NCI-H2227 treated with DMSO at 0.1 percent for 48 hours (cell line): ENCODE data around the gene ZNF420.
A peak's percentile ranks its signal among the peaks of the same experiment; 100 is the strongest.
"Not testable (repeated sequence)": the region's sequence is repeated elsewhere in the genome, so short reads cannot be mapped to it uniquely, and the experiment has no call there.

Experiments
- DNase-seq: peaks from one replicate; lab custom pipeline; 2025; lab: John Stamatoyannopoulos, UW

ZNF420 gene

GRCh38 chr19:37077934-37078716 lies at the start of gene ZNF420:
Gene ZNF420, plus strand, starts transcription at chr19:37078433. Its CDS starts 10,686 bp downstream, at chr19:37089119.
- peak; percentile 84 for DNase-seq

- no peak for DNase-seq
Measured at GRCh38 chr19:37045140-37045539, 33.1 kb upstream of the ZNF420 start.

GRCh38 chr19:37055330-37055729 lies 22.9 kb upstream of the ZNF420 start:
- DNase-seq: no peak

GRCh38 chr19:37056776-37057175 lies 21.5 kb upstream of the ZNF420 start:
- DNase-seq: no peak

- no peak for DNase-seq
Measured at GRCh38 chr19:37059142-37059541, 19.1 kb upstream of the ZNF420 start.

- DNase-seq: not testable (repeated sequence)
Measured at GRCh38 chr19:37064886-37065285, 13.3 kb upstream of the ZNF420 start.

GRCh38 chr19:37074111-37074510 lies 4.1 kb upstream of the ZNF420 start:
- DNase-seq: no peak

DNA sequence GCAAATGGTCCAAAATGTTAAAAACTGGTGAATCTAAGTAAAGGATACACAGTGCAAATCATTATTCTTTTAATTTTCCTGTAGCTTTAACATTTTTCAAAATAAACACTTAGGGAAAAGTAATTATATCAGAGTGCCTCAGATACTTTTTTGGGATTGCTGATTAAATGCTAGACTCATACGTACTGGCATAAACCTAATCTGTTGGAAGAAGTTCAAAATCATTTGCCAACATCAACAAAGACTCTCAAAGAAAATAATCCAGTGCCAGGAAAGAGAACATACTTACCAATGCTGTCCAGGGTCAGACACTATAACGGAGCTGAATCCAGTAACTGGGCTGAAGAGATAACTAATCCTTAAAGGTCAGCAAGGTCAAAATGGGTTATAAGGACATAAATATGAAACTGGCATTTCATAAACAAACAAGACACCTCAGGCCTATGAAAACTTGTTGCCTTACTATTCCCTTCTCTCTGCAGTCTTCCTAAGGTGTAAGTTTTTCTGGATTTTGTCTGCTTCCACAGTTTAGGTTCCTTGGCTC lies 3.3 kb upstream of the ZNF420 start:
- DNase-seq: no peak

DNA sequence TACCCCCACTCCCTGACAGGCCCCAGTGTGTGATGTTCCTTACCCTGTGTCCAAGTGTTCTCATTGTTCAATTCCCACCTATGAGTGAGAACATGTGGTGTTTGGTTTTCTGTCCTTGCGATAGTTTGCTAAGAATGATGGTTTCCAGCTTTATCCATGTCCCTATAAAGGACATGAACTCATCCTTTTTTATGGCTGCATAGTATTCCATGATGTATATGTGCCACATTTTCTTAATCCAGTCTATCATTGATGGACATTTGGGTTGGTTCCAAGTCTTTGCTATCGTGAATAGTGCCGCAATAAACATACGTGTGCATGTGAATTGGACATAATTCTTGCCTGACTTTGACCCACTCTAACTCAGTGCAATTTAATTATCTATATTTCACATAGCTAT lies 1.7 kb upstream of the ZNF420 start:
- not testable (repeated sequence) for DNase-seq

GRCh38 chr19:37077501-37077933 lies 716 bp upstream of the ZNF420 start:
- DNase-seq: no peak

GRCh38 chr19:37078717-37079032 lies 442 bp downstream of the ZNF420 start:
- DNase-seq: no peak

DNA sequence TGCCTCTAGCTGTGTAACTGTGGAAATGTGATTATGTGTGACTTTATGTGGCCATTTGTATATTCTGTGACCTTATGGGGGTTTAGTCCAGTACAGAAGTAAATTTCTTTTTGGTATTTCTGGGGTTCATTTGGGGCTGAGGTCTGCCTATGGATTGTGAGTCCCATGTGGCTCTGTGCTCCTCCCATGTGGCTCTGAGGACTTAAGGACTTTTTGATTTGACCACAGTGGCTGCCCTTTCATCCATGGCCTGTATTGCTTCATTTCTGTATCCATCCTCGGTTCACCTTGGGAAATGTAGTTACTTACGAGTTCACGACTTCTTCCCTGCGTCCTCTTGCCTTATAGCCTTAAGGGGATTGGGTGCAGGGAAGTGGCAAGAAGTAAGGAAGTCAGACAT lies 1.0 kb downstream of the ZNF420 start:
- DNase-seq: no peak

GRCh38 chr19:37082307-37082706 lies 4.1 kb downstream of the ZNF420 start:
- no peak for DNase-seq

GRCh38 chr19:37087110-37087509 lies 8.9 kb downstream of the ZNF420 start:
- DNase-seq: no peak

DNA sequence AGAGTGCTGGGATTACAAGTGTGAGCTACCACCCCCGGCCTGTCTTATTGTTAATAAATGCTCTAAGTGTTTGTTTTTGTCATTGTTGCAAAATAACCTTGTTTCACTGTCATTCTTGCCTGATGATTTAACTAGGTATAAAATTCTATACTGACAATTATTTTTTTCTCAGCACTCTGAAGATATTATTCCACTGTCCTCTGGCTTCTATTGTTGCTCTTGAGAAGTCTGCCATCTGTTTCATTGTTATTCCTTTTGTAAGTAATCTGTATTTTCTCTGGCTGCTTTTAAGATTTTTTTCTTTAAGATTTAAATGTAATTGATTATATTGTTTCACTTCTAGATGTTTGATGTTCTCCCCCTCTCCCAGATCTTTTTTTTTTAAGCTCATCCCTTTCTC lies 17.6 kb downstream of the ZNF420 start:
- no peak for DNase-seq

DNA sequence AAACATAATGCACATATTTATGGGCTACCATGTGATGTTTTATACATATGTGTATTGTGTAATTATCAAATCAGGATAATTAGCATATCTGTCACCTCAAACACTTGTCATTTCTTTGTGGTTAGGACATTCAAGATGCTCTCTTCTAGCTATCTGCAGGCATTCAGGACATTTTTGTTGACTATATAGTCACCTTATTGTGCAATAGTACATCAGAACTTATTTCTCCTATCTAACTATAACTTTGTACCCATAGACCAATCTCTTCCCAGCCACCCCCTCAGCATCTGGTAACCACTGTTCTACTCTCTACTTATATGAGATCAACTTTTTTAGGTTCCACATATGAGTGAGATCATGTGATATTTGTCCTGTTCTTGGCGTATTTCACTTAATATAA lies 20.3 kb downstream of the ZNF420 start:
- DNase-seq: no peak

GRCh38 chr19:37104135-37104534 lies 25.9 kb downstream of the ZNF420 start:
- DNase-seq: not testable (repeated sequence)

DNA sequence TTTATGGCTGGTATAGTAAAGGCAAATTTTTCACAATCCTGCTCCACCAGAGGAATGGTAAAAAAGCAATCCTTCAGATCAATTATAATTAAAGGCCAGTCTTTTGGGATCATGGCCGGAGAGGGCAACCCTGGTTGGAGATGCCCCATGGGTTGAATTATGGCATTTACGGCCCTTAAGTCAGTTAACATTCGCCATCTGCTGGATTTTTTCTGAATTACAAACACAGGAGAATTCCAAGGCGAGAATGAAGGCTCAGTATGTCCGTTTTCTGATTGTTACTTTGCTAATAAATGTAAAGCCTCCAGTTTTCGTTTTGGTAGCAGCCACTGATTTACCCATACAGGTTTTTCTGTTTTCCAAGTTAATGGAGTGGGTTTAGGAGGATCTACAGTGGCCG lies 33.5 kb downstream of the ZNF420 start:
- not testable (repeated sequence) for DNase-seq

- DNase-seq: no peak
Measured at GRCh38 chr19:37114001-37114400, 35.8 kb downstream of the ZNF420 start.

DNA sequence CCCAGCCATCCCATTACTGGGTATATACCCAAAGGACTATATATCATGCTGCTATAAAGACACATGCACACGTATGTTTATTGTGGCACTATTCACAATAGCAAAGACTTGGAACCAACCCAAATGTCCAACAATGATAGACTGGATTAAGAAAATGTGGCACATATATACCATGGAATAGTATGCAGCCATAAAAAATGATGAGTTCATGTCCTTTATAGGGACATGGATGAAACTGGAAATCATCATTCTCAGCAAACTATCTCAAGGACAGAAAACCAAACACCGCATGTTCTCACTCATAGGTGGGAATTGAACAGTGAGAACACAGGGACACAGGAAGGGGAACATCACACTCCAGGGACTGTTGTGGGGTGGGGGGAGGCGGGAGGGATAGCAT lies 43.9 kb downstream of the ZNF420 start:
- DNase-seq: not testable (repeated sequence)

DNA sequence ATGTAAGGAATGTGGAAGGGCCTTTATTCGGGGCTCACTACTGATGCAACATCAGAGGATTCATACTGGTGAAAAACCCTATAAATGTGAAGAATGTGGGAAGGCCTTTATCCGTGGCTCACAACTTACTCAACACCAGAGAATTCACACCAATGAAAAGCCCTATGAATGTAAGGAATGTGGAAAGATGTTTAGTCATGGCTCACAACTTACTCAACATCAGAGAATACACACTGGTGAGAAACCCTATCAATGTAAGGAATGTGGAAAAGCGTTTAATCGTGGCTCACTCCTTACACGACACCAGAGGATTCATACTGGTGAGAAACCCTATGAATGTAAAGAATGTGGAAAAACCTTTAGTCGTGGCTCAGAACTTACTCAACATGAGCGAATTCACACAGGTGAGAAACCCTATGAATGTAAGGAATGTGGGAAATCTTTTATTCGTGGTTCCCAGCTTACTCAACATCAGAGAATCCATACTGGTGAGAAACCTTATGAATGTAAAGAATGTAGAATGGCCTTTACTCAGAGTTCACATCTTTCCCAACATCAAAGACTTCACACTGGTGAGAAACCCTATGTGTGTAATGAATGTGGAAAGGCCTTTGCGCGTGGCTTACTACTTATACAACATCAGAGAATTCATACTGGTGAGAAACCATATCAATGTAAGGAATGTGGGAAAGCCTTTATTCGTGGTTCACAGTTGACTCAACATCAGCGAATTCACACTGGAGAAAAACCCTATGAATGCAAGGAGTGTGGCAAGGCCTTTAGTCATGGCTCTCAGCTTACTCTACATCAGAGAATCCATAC lies 50.0 kb downstream of the ZNF420 start:
- no peak for DNase-seq

GRCh38 chr19:37128821-37129177 lies 50.6 kb downstream of the ZNF420 start:
- no peak for DNase-seq

DNA sequence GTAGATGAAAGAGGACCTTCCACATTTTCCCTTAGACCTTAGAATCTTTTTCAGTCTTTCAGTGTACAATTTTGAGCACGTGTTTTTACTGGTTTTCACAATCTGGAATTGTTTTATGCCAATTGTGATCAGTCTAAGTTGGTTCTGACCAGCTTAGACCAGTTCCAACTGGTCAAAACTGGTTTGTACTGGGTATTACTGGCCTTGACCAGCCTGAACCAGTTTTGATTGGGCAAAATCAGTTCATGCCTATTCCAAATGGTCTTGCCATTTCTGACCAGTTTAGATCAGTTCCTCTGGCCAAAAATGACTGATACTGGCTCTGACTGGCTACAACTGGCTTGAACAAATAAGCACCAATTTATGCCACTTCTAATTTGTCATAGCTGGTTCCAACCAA lies 57.9 kb downstream of the ZNF420 start:
- DNase-seq: no peak
